ENCODE measurements around the gene DMXL2.

DNA sequence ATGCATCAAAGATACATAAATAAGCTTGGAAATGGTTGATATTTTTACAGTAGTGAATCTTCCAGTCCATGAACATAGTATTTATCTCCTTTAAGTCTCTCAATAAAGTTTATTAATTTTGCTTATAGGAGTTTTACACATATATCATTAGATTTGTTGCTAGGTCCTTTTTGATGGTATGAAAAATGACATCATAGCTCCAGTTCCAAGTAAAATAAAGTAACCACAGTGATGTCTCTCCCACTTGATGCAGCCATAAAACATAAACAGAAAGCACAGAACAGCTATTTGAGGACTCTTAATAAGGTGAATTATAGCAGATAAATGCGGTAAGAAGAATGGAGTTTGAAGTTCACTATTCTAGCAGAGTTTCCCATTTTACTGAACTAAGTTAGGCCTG, 20.8 kb downstream of the DMXL2 start:
- TF ChIP-seq, protein P1, sequence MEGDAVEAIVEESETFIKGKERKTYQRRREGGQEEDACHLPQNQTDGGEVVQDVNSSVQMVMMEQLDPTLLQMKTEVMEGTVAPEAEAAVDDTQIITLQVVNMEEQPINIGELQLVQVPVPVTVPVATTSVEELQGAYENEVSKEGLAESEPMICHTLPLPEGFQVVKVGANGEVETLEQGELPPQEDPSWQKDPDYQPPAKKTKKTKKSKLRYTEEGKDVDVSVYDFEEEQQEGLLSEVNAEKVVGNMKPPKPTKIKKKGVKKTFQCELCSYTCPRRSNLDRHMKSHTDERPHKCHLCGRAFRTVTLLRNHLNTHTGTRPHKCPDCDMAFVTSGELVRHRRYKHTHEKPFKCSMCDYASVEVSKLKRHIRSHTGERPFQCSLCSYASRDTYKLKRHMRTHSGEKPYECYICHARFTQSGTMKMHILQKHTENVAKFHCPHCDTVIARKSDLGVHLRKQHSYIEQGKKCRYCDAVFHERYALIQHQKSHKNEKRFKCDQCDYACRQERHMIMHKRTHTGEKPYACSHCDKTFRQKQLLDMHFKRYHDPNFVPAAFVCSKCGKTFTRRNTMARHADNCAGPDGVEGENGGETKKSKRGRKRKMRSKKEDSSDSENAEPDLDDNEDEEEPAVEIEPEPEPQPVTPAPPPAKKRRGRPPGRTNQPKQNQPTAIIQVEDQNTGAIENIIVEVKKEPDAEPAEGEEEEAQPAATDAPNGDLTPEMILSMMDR (IDR thresholded peaks at IDR 0.05; ENCODE audit: low read depth, low read length), result no peak
- no peak for TF ChIP-seq EZH2phosphoT487 (IDR thresholded peaks at IDR 0.05; ENCODE audit: low read depth)
